ENCODE results near the gene BBS12. TPM values are rescaled to one million over a fixed set of nuclear protein-coding genes. Genes with fewer than 3 reads are reported as not detected.

Gene BBS12
- total and polyA plus RNA-seq, 4 donors: 0.53 to 2.1 (median 0.80) TPM

DNA sequence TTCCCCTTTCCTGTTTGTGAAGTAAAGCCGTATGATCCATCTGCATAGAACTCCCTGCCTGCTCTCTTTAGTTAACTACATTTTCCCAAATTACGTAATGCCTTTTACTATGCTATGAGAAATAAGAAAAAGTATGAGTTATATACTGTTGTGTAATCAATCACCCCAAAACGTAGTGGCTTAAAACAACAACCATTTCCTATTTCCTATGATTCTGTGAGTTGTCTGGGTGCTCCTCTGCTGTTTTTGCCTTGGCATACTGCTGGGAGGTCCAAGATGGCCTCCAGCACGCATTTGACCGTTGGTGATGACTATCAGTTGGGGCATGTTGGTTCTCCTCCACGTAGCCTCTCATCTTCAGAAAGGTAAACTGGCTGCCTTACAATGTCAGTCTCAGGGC lies 39.8 kb downstream of the BBS12 start (continued):
- TF ChIP-seq FOXA2 (IDR thresholded peaks at IDR 0.05) (no peak), SP1 (IDR thresholded peaks at IDR 0.05) (no peak), RAD21 (IDR thresholded peaks at IDR 0.05) (no peak)
- TF ChIP-seq, protein P1, sequence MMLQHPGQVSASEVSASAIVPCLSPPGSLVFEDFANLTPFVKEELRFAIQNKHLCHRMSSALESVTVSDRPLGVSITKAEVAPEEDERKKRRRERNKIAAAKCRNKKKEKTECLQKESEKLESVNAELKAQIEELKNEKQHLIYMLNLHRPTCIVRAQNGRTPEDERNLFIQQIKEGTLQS (IDR thresholded peaks at IDR 0.05): no peak

DNA sequence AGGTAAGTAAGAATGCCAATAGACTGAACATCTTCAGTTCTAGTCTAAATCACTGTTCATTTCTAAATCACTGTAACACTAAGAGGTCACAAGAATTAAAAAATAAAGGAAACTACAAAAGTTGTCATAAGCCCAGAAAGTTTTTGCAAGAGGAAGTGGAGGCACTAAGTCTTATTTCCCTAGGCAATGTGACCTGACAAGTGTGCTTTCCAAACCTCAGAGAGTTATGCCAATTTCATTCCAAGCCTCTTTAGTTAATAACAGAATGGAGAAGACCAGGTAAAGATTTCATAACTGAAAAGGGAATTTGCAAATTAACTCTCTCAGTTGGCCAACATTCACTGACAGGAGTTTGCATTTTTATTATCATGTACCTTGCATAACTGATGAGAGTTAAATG lies 40.5 kb downstream of the BBS12 start:
- no peaks in the 10 kb centered on the region for H3K27me3 ChIP-seq (ENCODE audit: control insufficient read depth in 4 of 4, insufficient read depth in 4 of 4, low read length in 3 of 4)
- H3K9ac ChIP-seq (ENCODE audit: low read depth in 1 of 2, low read length in 2 of 2): no peak overlapping the region
- H3K4me3 ChIP-seq (ENCODE audit: low read depth in 1 of 3, low read length in 3 of 3): no peak overlapping the region
- TF ChIP-seq FOXA1 (IDR thresholded peaks at IDR 0.05): no peak
- TF ChIP-seq, protein P2, sequence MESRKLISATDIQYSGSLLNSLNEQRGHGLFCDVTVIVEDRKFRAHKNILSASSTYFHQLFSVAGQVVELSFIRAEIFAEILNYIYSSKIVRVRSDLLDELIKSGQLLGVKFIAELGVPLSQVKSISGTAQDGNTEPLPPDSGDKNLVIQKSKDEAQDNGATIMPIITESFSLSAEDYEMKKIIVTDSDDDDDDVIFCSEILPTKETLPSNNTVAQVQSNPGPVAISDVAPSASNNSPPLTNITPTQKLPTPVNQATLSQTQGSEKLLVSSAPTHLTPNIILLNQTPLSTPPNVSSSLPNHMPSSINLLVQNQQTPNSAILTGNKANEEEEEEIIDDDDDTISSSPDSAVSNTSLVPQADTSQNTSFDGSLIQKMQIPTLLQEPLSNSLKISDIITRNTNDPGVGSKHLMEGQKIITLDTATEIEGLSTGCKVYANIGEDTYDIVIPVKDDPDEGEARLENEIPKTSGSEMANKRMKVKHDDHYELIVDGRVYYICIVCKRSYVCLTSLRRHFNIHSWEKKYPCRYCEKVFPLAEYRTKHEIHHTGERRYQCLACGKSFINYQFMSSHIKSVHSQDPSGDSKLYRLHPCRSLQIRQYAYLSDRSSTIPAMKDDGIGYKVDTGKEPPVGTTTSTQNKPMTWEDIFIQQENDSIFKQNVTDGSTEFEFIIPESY (IDR thresholded peaks at IDR 0.05): no peak
- TF ChIP-seq RAD21 (IDR thresholded peaks at IDR 0.05): no peak
- DNase-seq (ENCODE audit: low spot score): no peak
- no peaks in the 10 kb centered on the region for H3K36me3 ChIP-seq (ENCODE audit: control insufficient read depth in 4 of 4, insufficient read depth in 3 of 4, low read depth in 1 of 4, low read length in 3 of 4)
- H3K27ac ChIP-seq (ENCODE audit: low read depth in 1 of 2, low read length in 2 of 2): no peak overlapping the region
- no peaks in the 10 kb centered on the region for H3K4me1 ChIP-seq (ENCODE audit: control insufficient read depth in 4 of 4, insufficient read depth in 4 of 4, low read length in 3 of 4)
- H3K9me3 ChIP-seq (ENCODE audit: control insufficient read depth in 4 of 4, low read length in 3 of 4): no peaks in the 10 kb centered on the region

DNA sequence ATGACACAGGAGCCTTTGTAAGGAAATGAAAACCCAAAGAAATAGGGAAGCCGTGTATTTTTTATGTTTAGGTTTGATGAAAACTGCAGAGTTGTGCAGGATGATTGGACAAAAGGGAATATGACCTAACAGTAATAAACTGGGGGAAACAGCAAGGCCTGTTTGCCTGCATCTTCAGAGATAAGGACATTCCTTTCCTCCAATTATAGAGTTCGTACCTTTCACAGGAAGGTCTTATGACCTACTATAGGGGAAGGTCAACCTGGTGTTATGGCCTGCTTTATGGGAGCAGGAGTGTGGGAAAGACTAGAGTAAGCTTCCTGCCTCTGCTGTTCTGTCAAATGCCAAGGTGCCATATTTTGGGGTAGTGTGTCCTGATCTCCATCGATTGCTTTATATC lies 42.5 kb downstream of the BBS12 start:
- TF ChIP-seq HNF4A (conservative IDR thresholded peaks at IDR 0.05) (no peak), FOXA2 (IDR thresholded peaks at IDR 0.05) (no peak), JUND (IDR thresholded peaks at IDR 0.05) (no peak), GABPA (IDR thresholded peaks at IDR 0.05 in 1 of 2, conservative IDR thresholded peaks at IDR 0.05 in 1 of 2) (no peak), YY1 (IDR thresholded peaks at IDR 0.05) (no peak), RAD21 (IDR thresholded peaks at IDR 0.05) (no peak), RXRA (IDR thresholded peaks at IDR 0.05) (no peak)
- TF ChIP-seq, protein P1 (IDR thresholded peaks at IDR 0.05): no peak
- TF ChIP-seq, protein P2 (IDR thresholded peaks at IDR 0.05): no peak
- TF ChIP-seq, protein P3, sequence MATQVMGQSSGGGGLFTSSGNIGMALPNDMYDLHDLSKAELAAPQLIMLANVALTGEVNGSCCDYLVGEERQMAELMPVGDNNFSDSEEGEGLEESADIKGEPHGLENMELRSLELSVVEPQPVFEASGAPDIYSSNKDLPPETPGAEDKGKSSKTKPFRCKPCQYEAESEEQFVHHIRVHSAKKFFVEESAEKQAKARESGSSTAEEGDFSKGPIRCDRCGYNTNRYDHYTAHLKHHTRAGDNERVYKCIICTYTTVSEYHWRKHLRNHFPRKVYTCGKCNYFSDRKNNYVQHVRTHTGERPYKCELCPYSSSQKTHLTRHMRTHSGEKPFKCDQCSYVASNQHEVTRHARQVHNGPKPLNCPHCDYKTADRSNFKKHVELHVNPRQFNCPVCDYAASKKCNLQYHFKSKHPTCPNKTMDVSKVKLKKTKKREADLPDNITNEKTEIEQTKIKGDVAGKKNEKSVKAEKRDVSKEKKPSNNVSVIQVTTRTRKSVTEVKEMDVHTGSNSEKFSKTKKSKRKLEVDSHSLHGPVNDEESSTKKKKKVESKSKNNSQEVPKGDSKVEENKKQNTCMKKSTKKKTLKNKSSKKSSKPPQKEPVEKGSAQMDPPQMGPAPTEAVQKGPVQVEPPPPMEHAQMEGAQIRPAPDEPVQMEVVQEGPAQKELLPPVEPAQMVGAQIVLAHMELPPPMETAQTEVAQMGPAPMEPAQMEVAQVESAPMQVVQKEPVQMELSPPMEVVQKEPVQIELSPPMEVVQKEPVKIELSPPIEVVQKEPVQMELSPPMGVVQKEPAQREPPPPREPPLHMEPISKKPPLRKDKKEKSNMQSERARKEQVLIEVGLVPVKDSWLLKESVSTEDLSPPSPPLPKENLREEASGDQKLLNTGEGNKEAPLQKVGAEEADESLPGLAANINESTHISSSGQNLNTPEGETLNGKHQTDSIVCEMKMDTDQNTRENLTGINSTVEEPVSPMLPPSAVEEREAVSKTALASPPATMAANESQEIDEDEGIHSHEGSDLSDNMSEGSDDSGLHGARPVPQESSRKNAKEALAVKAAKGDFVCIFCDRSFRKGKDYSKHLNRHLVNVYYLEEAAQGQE (IDR thresholded peaks at IDR 0.05): no peak
- no peaks in the 10 kb centered on the region for H3K9me3 ChIP-seq (ENCODE audit: control insufficient read depth in 4 of 4, low read length in 3 of 4)
- H3K36me3 ChIP-seq (ENCODE audit: control insufficient read depth in 4 of 4, insufficient read depth in 3 of 4, low read depth in 1 of 4, low read length in 3 of 4): no peaks in the 10 kb centered on the region
- no peaks in the 10 kb centered on the region for H3K4me1 ChIP-seq (ENCODE audit: control insufficient read depth in 4 of 4, insufficient read depth in 4 of 4, low read length in 3 of 4)
- no peak overlapping the region for H3K4me3 ChIP-seq (ENCODE audit: low read depth in 1 of 3, low read length in 3 of 3)
- WGBS: 89% methylated on average over 3 of the region's 3 CpGs
- DNase-seq (ENCODE audit: low spot score): no peak
- H3K27me3 ChIP-seq (ENCODE audit: control insufficient read depth in 4 of 4, insufficient read depth in 4 of 4, low read length in 3 of 4): no peaks in the 10 kb centered on the region
- H3K27ac ChIP-seq (ENCODE audit: low read depth in 1 of 2, low read length in 2 of 2): no peak overlapping the region
- no peak overlapping the region for H3K9ac ChIP-seq (ENCODE audit: low read depth in 1 of 2, low read length in 2 of 2)
